ENCODE results near the gene NUCB1. TPM values are rescaled to one million over a fixed set of nuclear protein-coding genes. Genes with fewer than 3 reads are reported as not detected.
A peak's percentile ranks its signal among the peaks of the same experiment; 100 is the strongest.
"Not testable (repeated sequence)": the region's sequence is repeated elsewhere in the genome, so short reads cannot be mapped to it uniquely, and the experiment has no call there.

The NUCB1 gene
- total and polyA plus RNA-seq, 4 donors: 186 to 775 (median 238) TPM

DNA sequence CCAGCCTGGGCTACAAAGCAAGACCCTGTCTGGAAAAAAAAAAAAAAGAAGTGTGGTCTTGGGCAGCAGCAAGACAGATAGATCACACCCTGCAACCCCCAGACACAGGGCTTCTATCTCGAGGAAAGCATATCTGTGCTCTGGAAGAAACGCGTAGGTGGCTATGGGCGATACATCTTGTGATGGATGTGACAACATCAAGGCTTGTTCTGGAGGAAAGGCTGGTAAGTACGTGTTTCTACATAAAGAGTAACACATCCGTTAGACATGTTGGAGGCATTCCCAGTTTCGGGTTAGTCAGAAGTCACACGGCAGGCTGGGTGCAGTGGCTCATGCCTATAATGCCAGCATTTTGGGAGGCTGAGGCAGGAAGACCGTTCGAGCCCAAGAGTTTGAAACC, 26.8 kb downstream of the NUCB1 start:
- no peak for DNase-seq (ENCODE audit: low spot score)
- H3K27me3 ChIP-seq (ENCODE audit: control insufficient read depth in 4 of 4, insufficient read depth in 4 of 4, low read length in 3 of 4): no peaks in the 10 kb centered on the region
- 36% methylated on average over 10 of the region's 10 CpGs for WGBS
- peaks cover 3 to 11% (median 7%) of the 10 kb centered on the region in 4 donors for H3K36me3 ChIP-seq (ENCODE audit: control insufficient read depth in 4 of 4, insufficient read depth in 3 of 4, low read depth in 1 of 4, low read length in 3 of 4)
- H3K9ac ChIP-seq (ENCODE audit: low read depth in 1 of 2, low read length in 2 of 2): no peak overlapping the region
- no peaks in the 10 kb centered on the region for H3K9me3 ChIP-seq (ENCODE audit: control insufficient read depth in 4 of 4, low read length in 3 of 4)
- TF ChIP-seq HNF4G (IDR thresholded peaks at IDR 0.05) (no peak), RXRA (IDR thresholded peaks at IDR 0.05) (no peak)
- no peaks in the 10 kb centered on the region for H3K4me1 ChIP-seq (ENCODE audit: control insufficient read depth in 4 of 4, insufficient read depth in 4 of 4, low read length in 3 of 4)
- H3K4me3 ChIP-seq (ENCODE audit: low read depth in 1 of 3, low read length in 3 of 3): no peak overlapping the region
- H3K27ac ChIP-seq (ENCODE audit: low read depth in 1 of 2, low read length in 2 of 2): no peak overlapping the region

DNA sequence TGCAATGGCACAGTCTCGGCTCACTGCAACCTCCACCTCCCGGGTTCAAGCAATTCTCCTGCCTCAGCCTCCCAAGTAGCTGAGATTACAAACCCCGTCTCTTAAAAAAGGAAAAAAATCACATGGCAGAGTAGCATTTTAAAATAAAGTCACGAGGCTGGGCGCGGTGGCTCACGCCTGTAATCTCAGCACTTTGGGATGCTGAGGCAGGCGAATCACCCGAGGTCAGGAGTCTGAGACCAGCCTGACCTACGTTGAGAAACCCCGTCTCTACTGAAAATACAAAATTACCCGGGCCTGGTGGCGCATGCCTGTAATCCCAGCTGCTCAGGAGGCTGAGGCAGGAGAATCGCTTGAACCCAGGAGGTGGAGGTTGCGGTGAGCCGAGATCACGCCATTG, 27.6 kb downstream of the NUCB1 start:
- H3K9me3 ChIP-seq (ENCODE audit: control insufficient read depth in 4 of 4, low read length in 3 of 4); H3K27ac ChIP-seq (ENCODE audit: low read depth in 1 of 2, low read length in 2 of 2); H3K27me3 ChIP-seq (ENCODE audit: control insufficient read depth in 4 of 4, insufficient read depth in 4 of 4, low read length in 3 of 4); DNase-seq (ENCODE audit: low spot score); H3K4me1 ChIP-seq (ENCODE audit: control insufficient read depth in 4 of 4, insufficient read depth in 4 of 4, low read length in 3 of 4); H3K9ac ChIP-seq (ENCODE audit: low read depth in 1 of 2, low read length in 2 of 2); H3K4me3 ChIP-seq (ENCODE audit: low read depth in 1 of 3, low read length in 3 of 3); H3K36me3 ChIP-seq (ENCODE audit: control insufficient read depth in 4 of 4, insufficient read depth in 3 of 4, low read depth in 1 of 4, low read length in 3 of 4): not testable (repeated sequence)
- 78% methylated on average over 17 of the region's 17 CpGs for WGBS

DNA sequence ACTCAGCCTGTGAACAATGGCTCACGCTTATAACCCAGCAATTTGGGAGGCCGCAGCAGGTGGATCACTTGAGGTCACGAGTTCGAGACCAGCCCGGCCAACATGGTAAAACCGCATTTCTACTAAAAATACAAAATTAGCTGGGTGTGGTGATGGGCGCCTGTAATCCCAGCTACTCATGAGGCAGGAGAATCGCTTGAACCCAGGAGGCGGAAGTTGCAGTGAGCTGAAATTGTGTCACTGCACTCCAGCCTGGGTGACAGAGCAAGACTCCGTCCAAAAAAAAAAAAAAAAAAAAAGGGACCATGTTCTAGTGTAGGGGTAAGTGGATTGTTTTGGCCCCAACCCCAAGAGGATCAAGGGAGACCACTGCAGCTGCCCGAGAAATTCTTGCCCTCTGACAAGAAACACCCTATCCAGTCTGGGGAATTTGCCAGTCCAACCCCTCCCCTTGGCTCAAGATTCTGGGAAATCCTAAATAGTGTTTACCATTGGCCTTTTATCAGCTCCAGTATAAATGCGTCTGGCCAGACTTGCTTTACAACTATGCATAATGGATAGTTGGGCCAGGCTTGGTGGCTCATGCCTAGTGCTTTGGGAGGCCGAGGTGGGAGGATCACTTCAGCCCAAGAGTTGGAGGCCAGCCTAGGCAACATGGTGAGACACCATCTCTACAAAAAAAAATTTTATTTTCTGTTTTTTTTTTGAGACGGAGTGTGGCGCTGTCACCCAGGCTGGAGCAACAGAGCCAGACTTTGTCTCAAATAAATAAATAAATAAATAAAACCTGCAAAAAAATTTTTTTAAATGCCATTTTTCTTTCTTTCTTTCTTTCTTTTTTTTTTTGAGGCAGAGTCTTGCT, 28.3 kb downstream of the NUCB1 start:
- no peak for TF ChIP-seq YY1 (IDR thresholded peaks at IDR 0.05)
- peak in 1 of 2 donors; percentile 7 for TF ChIP-seq RAD21 (IDR thresholded peaks at IDR 0.05)
- H3K4me3 ChIP-seq (ENCODE audit: low read depth in 1 of 3, low read length in 3 of 3): no peak overlapping the region
- H3K9ac ChIP-seq (ENCODE audit: low read depth in 1 of 2, low read length in 2 of 2): no peak overlapping the region
- H3K4me1 ChIP-seq (ENCODE audit: control insufficient read depth in 4 of 4, insufficient read depth in 4 of 4, low read length in 3 of 4): peaks cover 0 to 4% (median under 1%) of the 10 kb centered on the region in 4 donors
- no peaks in the 10 kb centered on the region for H3K9me3 ChIP-seq (ENCODE audit: control insufficient read depth in 4 of 4, low read length in 3 of 4)
- no peak for DNase-seq (ENCODE audit: low spot score)
- no peak overlapping the region for H3K27ac ChIP-seq (ENCODE audit: low read depth in 1 of 2, low read length in 2 of 2)
- H3K27me3 ChIP-seq (ENCODE audit: control insufficient read depth in 4 of 4, insufficient read depth in 4 of 4, low read length in 3 of 4): no peaks in the 10 kb centered on the region
- no peaks in the 10 kb centered on the region for H3K36me3 ChIP-seq (ENCODE audit: control insufficient read depth in 4 of 4, insufficient read depth in 3 of 4, low read depth in 1 of 4, low read length in 3 of 4)
- WGBS: 78% methylated on average over 15 of the region's 15 CpGs

DNA sequence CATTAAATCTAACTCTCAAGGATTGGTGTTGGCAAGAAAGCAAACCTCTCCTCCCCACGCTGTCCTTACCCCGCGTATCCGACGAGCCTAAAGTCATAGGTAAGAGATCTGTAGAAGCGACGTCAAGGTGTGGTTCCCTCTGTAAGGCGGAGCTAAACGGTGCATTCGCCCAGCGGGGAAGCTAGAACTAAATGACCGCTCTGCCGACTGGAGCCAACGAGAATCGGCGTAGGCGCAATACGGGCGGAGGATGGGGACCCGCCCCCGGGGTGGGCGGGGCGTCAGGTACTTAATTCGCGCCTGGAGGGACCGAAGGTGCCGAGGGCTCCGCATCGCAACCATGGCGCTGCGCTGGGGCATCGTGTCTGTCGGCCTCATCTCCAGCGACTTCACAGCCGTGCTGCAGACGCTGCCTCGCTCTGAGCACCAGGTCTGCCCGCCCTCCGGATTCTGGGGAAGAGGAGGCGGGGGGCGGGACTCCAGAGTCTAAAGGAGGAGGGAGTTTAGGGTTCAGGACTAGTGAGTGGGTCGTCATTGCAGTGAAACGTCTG, 33.3 kb downstream of the NUCB1 start, which contains the start of gene DHDH:
Gene DHDH (plus strand): TSS at position 318 of the 551 bp plus-strand sequence. CDS start 23 bp downstream, at position 341.
- no peak within 1 kb of the TSS for H3K27ac ChIP-seq (ENCODE audit: low read depth in 1 of 2, low read length in 2 of 2)
- WGBS: 6% methylated on average over 43 of the region's 43 CpGs

More for the DNA sequence above, 33.3 kb downstream of the NUCB1 start, which contains the start of gene DHDH:
- TF ChIP-seq SP1 (IDR thresholded peaks at IDR 0.05): peak; percentile 10
- no peak for TF ChIP-seq GABPA (IDR thresholded peaks at IDR 0.05 in 1 of 2, conservative IDR thresholded peaks at IDR 0.05 in 1 of 2)
- TF ChIP-seq HNF4A (conservative IDR thresholded peaks at IDR 0.05): peak in 1 of 2 donors; percentile 12
- TF ChIP-seq, protein P1, sequence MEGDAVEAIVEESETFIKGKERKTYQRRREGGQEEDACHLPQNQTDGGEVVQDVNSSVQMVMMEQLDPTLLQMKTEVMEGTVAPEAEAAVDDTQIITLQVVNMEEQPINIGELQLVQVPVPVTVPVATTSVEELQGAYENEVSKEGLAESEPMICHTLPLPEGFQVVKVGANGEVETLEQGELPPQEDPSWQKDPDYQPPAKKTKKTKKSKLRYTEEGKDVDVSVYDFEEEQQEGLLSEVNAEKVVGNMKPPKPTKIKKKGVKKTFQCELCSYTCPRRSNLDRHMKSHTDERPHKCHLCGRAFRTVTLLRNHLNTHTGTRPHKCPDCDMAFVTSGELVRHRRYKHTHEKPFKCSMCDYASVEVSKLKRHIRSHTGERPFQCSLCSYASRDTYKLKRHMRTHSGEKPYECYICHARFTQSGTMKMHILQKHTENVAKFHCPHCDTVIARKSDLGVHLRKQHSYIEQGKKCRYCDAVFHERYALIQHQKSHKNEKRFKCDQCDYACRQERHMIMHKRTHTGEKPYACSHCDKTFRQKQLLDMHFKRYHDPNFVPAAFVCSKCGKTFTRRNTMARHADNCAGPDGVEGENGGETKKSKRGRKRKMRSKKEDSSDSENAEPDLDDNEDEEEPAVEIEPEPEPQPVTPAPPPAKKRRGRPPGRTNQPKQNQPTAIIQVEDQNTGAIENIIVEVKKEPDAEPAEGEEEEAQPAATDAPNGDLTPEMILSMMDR (IDR thresholded peaks at IDR 0.05; ENCODE audit: low read depth, low read length, missing input control): no peak
- Histone ChIP-seq H3K36me3 (ENCODE audit: control insufficient read depth in 4 of 4, insufficient read depth in 3 of 4, low read depth in 1 of 4, low read length in 3 of 4) (no peaks in the 10 kb centered on the region), H3K4me1 (ENCODE audit: control insufficient read depth in 4 of 4, insufficient read depth in 4 of 4, low read length in 3 of 4) (peaks cover 0 to 9% (median 2%) of the 10 kb centered on the region in 4 donors), H3K9ac (ENCODE audit: low read depth in 1 of 2, low read length in 2 of 2) (peak within 1 kb of the TSS in 1 of 2 donors; percentile 19), H3K27me3 (ENCODE audit: control insufficient read depth in 4 of 4, insufficient read depth in 4 of 4, low read length in 3 of 4) (peaks cover 0 to 5% (median 0%) of the 10 kb centered on the region in 4 donors), H3K4me3 (ENCODE audit: low read depth in 1 of 3, low read length in 3 of 3) (peak within 1 kb of the TSS; percentile 23 to 35 (median 26)), H3K9me3 (ENCODE audit: control insufficient read depth in 4 of 4, low read length in 3 of 4) (no peaks in the 10 kb centered on the region)
- DNase-seq (ENCODE audit: low spot score): peak; percentile 84
